Panc1 (cell line): ENCODE data around the gene ZMYM2. TPM values are rescaled to one million over a fixed set of nuclear protein-coding genes. Genes with fewer than 3 reads are reported as not detected.

ENCODE experiments used
- ATAC-seq: fragments of 200-7000 bp; cut with Tn5 transposase; 2 replicates; pipeline ENCODE4 v1.9.1; 2020; ENCODE audit warnings: mild to moderate bottlenecking, moderate library complexity
- BruUV-seq: library from RNA; stranded (reverse); fragments of 400-500 nt; replicated peaks from 2 replicates; lab custom pipeline; 2021; lab: Mats Ljungman, UMichigan
- CTCF ChIA-PET: fragments of 300-600 bp; sonication (Branson Sonifier 250); formaldehyde crosslinking; loops from one replicate; lab custom pipeline; 2022; ENCODE audit warnings: antibody characterized with exemption; lab: Charles Lee
- POLR2A ChIA-PET: fragments of 300-600 bp; sonication (Branson Sonifier 250); formaldehyde crosslinking; loops from one replicate; lab custom pipeline; 2022; ENCODE audit warnings: antibody characterized with exemption; lab: Charles Lee
- DNase-seq: peaks from one replicate; pipeline ENCODE4 v3.0.0-alpha.2; 2010; ENCODE audit warnings: low read depth, low spot score
- H3K27ac ChIP-seq: 2 replicates; pipeline ENCODE4 v1.5.1; 2011; ENCODE audit warnings: mild to moderate bottlenecking, low read length, inconsistent platforms
- H3K27me3 ChIP-seq: fragments of 200-500 bp; sonication (Bioruptor generic); 2 replicates; pipeline ENCODE4 v1.6.0; 2014; ENCODE audit warnings: low read length, inconsistent platforms; ENCODE audit not compliant: control insufficient read depth, insufficient read depth
- H3K36me3 ChIP-seq: fragments of 200-500 bp; sonication (Bioruptor generic); 2 replicates; pipeline ENCODE4 v1.5.1; 2014; ENCODE audit warnings: inconsistent platforms, mild to moderate bottlenecking, low read length, moderate library complexity; ENCODE audit not compliant: control insufficient read depth, insufficient read depth
- H3K4me1 ChIP-seq: 2 replicates; pipeline ENCODE4 v1.5.1; 2011; ENCODE audit warnings: inconsistent platforms, mild to moderate bottlenecking, low read length, moderate library complexity; ENCODE audit not compliant: control insufficient read depth, insufficient read depth
- H3K4me3 ChIP-seq, 2 experiments: 2 replicates each; pipeline ENCODE4 v1.5.1; 2011 to 2012; ENCODE audit warnings: low read depth in 2 of 2, low read length in 2 of 2, mild to moderate bottlenecking in 2 of 2, inconsistent platforms in 1 of 2, moderate library complexity in 1 of 2
- H3K9me3 ChIP-seq: fragments of 200-500 bp; sonication (Bioruptor generic); 2 replicates; pipeline ENCODE4 v1.5.1; 2014; ENCODE audit warnings: low read depth, mild to moderate bottlenecking, inconsistent platforms, low read length, moderate library complexity; ENCODE audit not compliant: control insufficient read depth, insufficient read depth
- CTCF ChIP-seq: fragments of 450-650 bp; IDR thresholded peaks from 2 replicates; pipeline ENCODE4 v1.5.1; 2017; ENCODE audit warnings: mild to moderate bottlenecking
- POLR2AphosphoS5 ChIP-seq: IDR thresholded peaks from 2 replicates; pipeline ENCODE4 v1.6.1; 2012; ENCODE audit warnings: mild to moderate bottlenecking, low read depth, low read length, moderate library complexity
- SIN3A ChIP-seq: IDR thresholded peaks from 2 replicates; pipeline ENCODE4 v1.6.1; 2012; ENCODE audit warnings: low read depth, mild to moderate bottlenecking, low read length, moderate library complexity, borderline replicate concordance; ENCODE audit not compliant: insufficient read depth
- TCF7L2 ChIP-seq: IDR thresholded peaks from 2 replicates; pipeline ENCODE4 v1.6.1; 2011; ENCODE audit warnings: mild to moderate bottlenecking, low read depth, low read length, inconsistent platforms
- in situ Hi-C: cut with HindIII; loops from 2 replicates; pipeline ENCODE4 v1.10.0; 2016; ENCODE audit warnings: low sequenced_read_pairs, low pct_unique_long_range_greater_than_20kb
- intact Hi-C: fragments of 100-400 bp; cut with micrococcal nuclease; formaldehyde crosslinking; loops from one replicate; pipeline ENCODE4 v1.10.0; 2022; ENCODE audit not compliant: unreplicated experiment
- total RNA-seq: library from RNA; stranded (reverse); gene quantifications from one replicate; pipeline ENCODE4 v1.2.1, GENCODE V29; 2021; ENCODE audit not compliant: unreplicated experiment
- TF ChIP-seq, protein P1 (sequence below), 2 experiments: IDR thresholded peaks; 2 replicates each; pipeline ENCODE4 v1.6.1; 2011 to 2012; ENCODE audit warnings: low read depth in 2 of 2, control low read depth in 1 of 2, low read length in 1 of 2, mild to moderate bottlenecking in 1 of 2, moderate library complexity in 1 of 2; ENCODE audit not compliant: insufficient read depth in 1 of 2

The ZMYM2 gene
- total RNA-seq, 1 experiment from 2014 or later: 64.3 TPM

DNA sequence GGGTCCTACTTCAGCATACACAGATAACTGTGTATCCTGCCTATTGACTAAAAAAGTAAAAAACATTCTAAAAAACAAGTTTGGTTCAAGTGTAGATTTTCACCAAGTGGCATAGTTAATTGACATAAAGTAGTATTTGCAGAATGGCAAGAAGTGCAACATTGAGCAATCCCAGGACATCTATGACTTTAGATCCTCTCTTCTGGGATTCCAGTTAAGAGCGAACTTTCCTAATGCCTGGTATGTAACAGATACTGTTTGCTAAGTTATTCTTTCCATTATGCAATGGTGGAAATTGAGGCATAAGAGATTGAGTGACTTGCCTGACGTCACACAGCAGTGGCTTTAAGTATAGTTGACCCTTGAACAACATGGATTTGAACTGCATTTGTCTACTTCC, 96.1 kb downstream of the ZMYM2 start:
- TF ChIP-seq SIN3A (no peak), POLR2AphosphoS5 (no peak), CTCF (no peak), TCF7L2 (no peak)
- TF ChIP-seq, protein P1, sequence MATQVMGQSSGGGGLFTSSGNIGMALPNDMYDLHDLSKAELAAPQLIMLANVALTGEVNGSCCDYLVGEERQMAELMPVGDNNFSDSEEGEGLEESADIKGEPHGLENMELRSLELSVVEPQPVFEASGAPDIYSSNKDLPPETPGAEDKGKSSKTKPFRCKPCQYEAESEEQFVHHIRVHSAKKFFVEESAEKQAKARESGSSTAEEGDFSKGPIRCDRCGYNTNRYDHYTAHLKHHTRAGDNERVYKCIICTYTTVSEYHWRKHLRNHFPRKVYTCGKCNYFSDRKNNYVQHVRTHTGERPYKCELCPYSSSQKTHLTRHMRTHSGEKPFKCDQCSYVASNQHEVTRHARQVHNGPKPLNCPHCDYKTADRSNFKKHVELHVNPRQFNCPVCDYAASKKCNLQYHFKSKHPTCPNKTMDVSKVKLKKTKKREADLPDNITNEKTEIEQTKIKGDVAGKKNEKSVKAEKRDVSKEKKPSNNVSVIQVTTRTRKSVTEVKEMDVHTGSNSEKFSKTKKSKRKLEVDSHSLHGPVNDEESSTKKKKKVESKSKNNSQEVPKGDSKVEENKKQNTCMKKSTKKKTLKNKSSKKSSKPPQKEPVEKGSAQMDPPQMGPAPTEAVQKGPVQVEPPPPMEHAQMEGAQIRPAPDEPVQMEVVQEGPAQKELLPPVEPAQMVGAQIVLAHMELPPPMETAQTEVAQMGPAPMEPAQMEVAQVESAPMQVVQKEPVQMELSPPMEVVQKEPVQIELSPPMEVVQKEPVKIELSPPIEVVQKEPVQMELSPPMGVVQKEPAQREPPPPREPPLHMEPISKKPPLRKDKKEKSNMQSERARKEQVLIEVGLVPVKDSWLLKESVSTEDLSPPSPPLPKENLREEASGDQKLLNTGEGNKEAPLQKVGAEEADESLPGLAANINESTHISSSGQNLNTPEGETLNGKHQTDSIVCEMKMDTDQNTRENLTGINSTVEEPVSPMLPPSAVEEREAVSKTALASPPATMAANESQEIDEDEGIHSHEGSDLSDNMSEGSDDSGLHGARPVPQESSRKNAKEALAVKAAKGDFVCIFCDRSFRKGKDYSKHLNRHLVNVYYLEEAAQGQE (IDR thresholded peaks at IDR 0.05; ENCODE audit: insufficient read depth in 1 of 2, low read depth in 2 of 2, low read length in 1 of 2): no peak
- in situ Hi-C loops: no loop called here
- no peaks in the 10 kb centered on the region for H3K27me3 ChIP-seq
- no peak overlapping the region for H3K27ac ChIP-seq
- intact Hi-C loops: no loop called here
- DNase-seq (no peak), ATAC-seq (no peak)
- H3K9me3 ChIP-seq: no peaks in the 10 kb centered on the region
- POLR2A ChIA-PET: no interaction called here
- CTCF ChIA-PET: no interaction called here
- H3K4me3 ChIP-seq: no peak overlapping the region
- no peaks in the 10 kb centered on the region for H3K4me1 ChIP-seq
- peaks cover 14% of the 10 kb centered on the region for H3K36me3 ChIP-seq
- BruUV-seq: no TSS peak

GRCh38 chr13:20057214-20057613, 98.7 kb downstream of the ZMYM2 start:
- CTCF ChIA-PET: no interaction called here
- H3K27ac ChIP-seq: no peak overlapping the region
- no peaks in the 10 kb centered on the region for H3K4me1 ChIP-seq
- ATAC-seq (no peak), DNase-seq (no peak)
- no peaks in the 10 kb centered on the region for H3K9me3 ChIP-seq
- intact Hi-C loops: no loop called here
- no peaks in the 10 kb centered on the region for H3K27me3 ChIP-seq
- POLR2A ChIA-PET: no interaction called here
- TF ChIP-seq CTCF: no peak
- TF ChIP-seq SIN3A: no peak
- TF ChIP-seq, protein P1 (IDR thresholded peaks at IDR 0.05; ENCODE audit: insufficient read depth in 1 of 2, low read depth in 2 of 2, low read length in 1 of 2): no peak
- no peak for TF ChIP-seq POLR2AphosphoS5
- TF ChIP-seq TCF7L2: no peak
- peaks cover 9% of the 10 kb centered on the region for H3K36me3 ChIP-seq
- H3K4me3 ChIP-seq: no peak overlapping the region
- BruUV-seq: no TSS peak
- in situ Hi-C loops: no loop called here
